ENCODE data around the gene CDK15.
"Not testable (repeated sequence)": the region's sequence is repeated elsewhere in the genome, so short reads cannot be mapped to it uniquely, and the experiment has no call there.

CDK15 gene

GRCh38 chr2:201830666-201831065 lies 24.3 kb downstream of the CDK15 start:
- DNase-seq (ENCODE audit: low read depth) = no peak

GRCh38 chr2:201831469-201831868 lies 25.1 kb downstream of the CDK15 start:
- DNase-seq (ENCODE audit: low read depth) = no peak

GRCh38 chr2:201833781-201834180 lies 27.4 kb downstream of the CDK15 start:
- no peak for DNase-seq (ENCODE audit: low read depth)

GRCh38 chr2:201835066-201835465 lies 28.7 kb downstream of the CDK15 start:
- no peak for DNase-seq (ENCODE audit: low read depth)

GRCh38 chr2:201837391-201837790 lies 31.1 kb downstream of the CDK15 start:
- no peak for DNase-seq (ENCODE audit: low read depth)

GRCh38 chr2:201837824-201838431 lies 31.6 kb downstream of the CDK15 start:
- DNase-seq (ENCODE audit: low read depth) = no peak

GRCh38 chr2:201839727-201840126 lies 33.4 kb downstream of the CDK15 start:
- no peak for DNase-seq (ENCODE audit: low read depth)

GRCh38 chr2:201840726-201841125 lies 34.4 kb downstream of the CDK15 start:
- DNase-seq (ENCODE audit: low read depth) = no peak

GRCh38 chr2:201842131-201842860 lies 36.0 kb downstream of the CDK15 start:
- no peak for DNase-seq (ENCODE audit: low read depth)

- DNase-seq (ENCODE audit: low read depth) = not testable (repeated sequence)
Observed at GRCh38 chr2:201844922-201845321, 38.6 kb downstream of the CDK15 start.

GRCh38 chr2:201847481-201847880 lies 41.1 kb downstream of the CDK15 start:
- no peak for DNase-seq (ENCODE audit: low read depth)

- no peak for DNase-seq (ENCODE audit: low read depth)
Observed at GRCh38 chr2:201852462-201852861, 46.1 kb downstream of the CDK15 start.

- DNase-seq (ENCODE audit: low read depth) = no peak
Observed at GRCh38 chr2:201852878-201853415, 46.6 kb downstream of the CDK15 start.

- DNase-seq (ENCODE audit: low read depth) = no peak
Observed at GRCh38 chr2:201854221-201854801, 48.0 kb downstream of the CDK15 start.

GRCh38 chr2:201854841-201855240 lies 48.5 kb downstream of the CDK15 start:
- no peak for DNase-seq (ENCODE audit: low read depth)

GRCh38 chr2:201855356-201855755 lies 49.0 kb downstream of the CDK15 start:
- DNase-seq (ENCODE audit: low read depth) = no peak

- no peak for DNase-seq (ENCODE audit: low read depth)
Observed at GRCh38 chr2:201857326-201857725, 51.0 kb downstream of the CDK15 start.

GRCh38 chr2:201858281-201859184 lies 52.2 kb downstream of the CDK15 start:
- no peak for DNase-seq (ENCODE audit: low read depth)

- DNase-seq (ENCODE audit: low read depth) = no peak
Observed at GRCh38 chr2:201859949-201860348, 53.6 kb downstream of the CDK15 start.

GRCh38 chr2:201860636-201861066 lies 54.3 kb downstream of the CDK15 start:
- DNase-seq (ENCODE audit: low read depth) = no peak

GRCh38 chr2:201862843-201863242 lies 56.5 kb downstream of the CDK15 start:
- DNase-seq (ENCODE audit: low read depth) = no peak

Measured in stimulated activated CD8-positive, alpha-beta memory T cell treated with anti-CD3 and anti-CD28 coated beads, Interleukin-15, amount 100 ng/mL, for 1 hour (primary cell).